LNCAP (cell line): ENCODE results near the gene RGMA.

ENCODE experiments used
- CTCF ChIP-seq: fragments of 450-650 bp; IDR thresholded peaks from 2 replicates; pipeline ENCODE4 v1.5.1; 2017; ENCODE audit warnings: mild to moderate bottlenecking

Gene RGMA

GRCh38 chr15:93033434-93034045, 55.5 kb downstream of the RGMA start:
- no peak for TF ChIP-seq CTCF

- TF ChIP-seq CTCF = no peak
These were observed 57.9 kb downstream of the RGMA start for GRCh38 chr15:93031103-93031464.

GRCh38 chr15:93030430-93031102, 58.4 kb downstream of the RGMA start:
- peak; percentile 84 for TF ChIP-seq CTCF

- TF ChIP-seq CTCF = no peak
These were observed 59.1 kb downstream of the RGMA start for GRCh38 chr15:93029836-93030429.

- no peak for TF ChIP-seq CTCF
These were observed 59.7 kb downstream of the RGMA start for GRCh38 chr15:93029214-93029835.

GRCh38 chr15:93028632-93029213, 60.3 kb downstream of the RGMA start:
- TF ChIP-seq CTCF = no peak

GRCh38 chr15:93028111-93028631, 60.8 kb downstream of the RGMA start:
- no peak for TF ChIP-seq CTCF
